MM.1S (cell line): ENCODE results near the gene ATP10B.
A peak's percentile ranks its signal among the peaks of the same experiment; 100 is the strongest.

ENCODE experiments used
- DNase-seq: peaks from one replicate; pipeline ENCODE4 v3.0.0-alpha.2; 2015
- H2AFZ ChIP-seq: fragments of 300-600 bp; sonication (generic); 2 replicates; pipeline ENCODE4 v1.6.0; 2016; ENCODE audit warnings: antibody characterized with exemption, low read length
- H3F3A ChIP-seq: fragments of 300-600 bp; sonication (generic); 2 replicates; pipeline ENCODE4 v1.6.1; 2016; ENCODE audit warnings: mild to moderate bottlenecking, antibody characterized with exemption, low read length, moderate library complexity, mixed read lengths; ENCODE audit not compliant: insufficient read depth
- H3K27ac ChIP-seq: fragments of 300-600 bp; sonication (generic); 2 replicates; pipeline ENCODE4 v1.5.1; 2016; ENCODE audit warnings: mild to moderate bottlenecking, low read length
- H3K27me3 ChIP-seq: fragments of 300-600 bp; sonication (generic); replicated peaks from 2 replicates; pipeline ENCODE4 v1.6.0; 2016; ENCODE audit warnings: low read length; ENCODE audit not compliant: insufficient read depth
- H3K36me3 ChIP-seq: fragments of 300-600 bp; sonication (generic); replicated peaks from 2 replicates; pipeline ENCODE4 v1.6.1; 2016; ENCODE audit warnings: mild to moderate bottlenecking, low read length, mixed read lengths; ENCODE audit not compliant: insufficient read depth
- H3K4me1 ChIP-seq: fragments of 300-600 bp; sonication (generic); 2 replicates; pipeline ENCODE4 v1.6.1; 2016; ENCODE audit warnings: low read length, mixed read lengths
- H3K4me2 ChIP-seq: fragments of 300-600 bp; sonication (generic); 2 replicates; pipeline ENCODE4 v1.6.0; 2016; ENCODE audit warnings: low read depth, low read length
- H3K4me3 ChIP-seq: fragments of 300-600 bp; sonication (generic); 2 replicates; pipeline ENCODE4 v1.5.1; 2016; ENCODE audit warnings: low read length, mixed read lengths
- H3K79me2 ChIP-seq: fragments of 300-600 bp; sonication (generic); 2 replicates; pipeline ENCODE4 v1.6.1; 2016; ENCODE audit warnings: mixed run types, low read length, mixed read lengths
- H3K9ac ChIP-seq: fragments of 300-600 bp; sonication (generic); 2 replicates; pipeline ENCODE4 v1.6.1; 2016; ENCODE audit warnings: low read length, mixed read lengths
- H3K9me2 ChIP-seq: fragments of 300-600 bp; sonication (generic); replicated peaks from 2 replicates; pipeline ENCODE4 v1.6.1; 2016; ENCODE audit warnings: mild to moderate bottlenecking, low read length, mixed read lengths; ENCODE audit not compliant: insufficient read depth
- H3K9me3 ChIP-seq: fragments of 300-600 bp; sonication (generic); replicated peaks from 2 replicates; pipeline ENCODE4 v1.6.1; 2016; ENCODE audit warnings: mild to moderate bottlenecking, low read length, mixed read lengths; ENCODE audit not compliant: insufficient read depth
- H4K20me1 ChIP-seq: fragments of 300-600 bp; sonication (generic); 2 replicates; pipeline ENCODE4 v1.6.1; 2016; ENCODE audit warnings: mild to moderate bottlenecking, low read length, moderate library complexity, mixed read lengths; ENCODE audit not compliant: insufficient read depth
- EZH2 ChIP-seq: fragments of 300-600 bp; sonication (generic); optimal IDR thresholded peaks from 2 replicates; pipeline ENCODE3; 2017; ENCODE audit warnings: low read depth, mild to moderate bottlenecking, antibody characterized with exemption, low read length, mixed read lengths
- EZH2phosphoT487 ChIP-seq: fragments of 300-600 bp; sonication (generic); IDR thresholded peaks from 2 replicates; pipeline ENCODE4 v1.6.1; 2018; ENCODE audit warnings: antibody characterized with exemption, low read length
- TF ChIP-seq, protein P1 (sequence below): fragments of 300-600 bp; sonication (generic); IDR thresholded peaks from 2 replicates; pipeline ENCODE4 v1.5.1; 2016; ENCODE audit warnings: antibody characterized with exemption, low read length, mixed read lengths

The ATP10B gene

DNA sequence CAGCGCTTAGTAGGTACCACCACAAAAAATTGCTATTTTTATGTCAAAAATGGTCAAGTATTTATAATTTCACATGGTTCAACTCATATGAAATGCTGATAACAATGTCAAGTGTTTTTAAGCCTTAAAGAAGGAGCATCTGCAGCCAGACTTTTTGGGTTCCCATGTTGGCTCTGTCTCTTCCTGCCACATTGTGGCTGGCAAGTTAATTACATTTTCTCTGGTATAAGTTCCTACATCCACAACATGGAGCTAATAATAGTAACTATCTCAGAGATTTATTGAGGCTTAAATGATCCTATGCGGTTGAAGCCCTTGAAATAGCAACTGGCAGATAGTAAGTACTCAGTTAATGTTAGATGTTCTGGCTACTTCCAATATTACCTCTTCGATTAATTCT, 5.4 kb downstream of the ATP10B start:
- H3K27me3 ChIP-seq, result no peaks in the 10 kb centered on the region
- H3K79me2 ChIP-seq, result no peaks in the 10 kb centered on the region

DNA sequence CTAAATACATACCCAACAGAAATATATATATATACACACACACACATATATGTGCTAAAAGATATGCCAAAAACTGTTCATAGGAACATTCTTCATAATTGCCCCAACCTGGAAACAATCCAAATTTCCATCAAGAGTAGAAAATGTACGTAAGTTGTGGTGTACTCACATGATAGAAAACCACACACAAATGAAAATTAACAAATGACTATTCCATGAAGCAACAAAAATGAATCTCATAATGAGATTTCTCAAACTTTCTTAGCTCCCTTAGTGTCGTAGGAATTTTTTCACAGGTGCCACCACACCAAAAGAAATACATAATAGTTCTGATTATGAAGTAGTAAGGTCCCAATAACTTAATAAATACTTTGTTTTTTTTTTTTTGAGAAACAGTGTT, 7.8 kb downstream of the ATP10B start:
- Histone ChIP-seq H4K20me1 (no peaks in the 10 kb centered on the region), H3K79me2 (no peaks in the 10 kb centered on the region), H3K4me1 (peaks cover 10% of the 10 kb centered on the region), H3K9me3 (no peaks in the 10 kb centered on the region), H2AFZ (no peak overlapping the region), H3K4me2 (no peak overlapping the region), H3K9ac (no peak overlapping the region), H3F3A (no peaks in the 10 kb centered on the region), H3K4me3 (no peak overlapping the region), H3K27me3 (no peaks in the 10 kb centered on the region), H3K36me3 (no peaks in the 10 kb centered on the region), H3K27ac (no peak overlapping the region), H3K9me2 (no peaks in the 10 kb centered on the region)
- DNase-seq, result no peak
- TF ChIP-seq EZH2 (no peak), EZH2phosphoT487 (no peak)
- TF ChIP-seq, protein P1, sequence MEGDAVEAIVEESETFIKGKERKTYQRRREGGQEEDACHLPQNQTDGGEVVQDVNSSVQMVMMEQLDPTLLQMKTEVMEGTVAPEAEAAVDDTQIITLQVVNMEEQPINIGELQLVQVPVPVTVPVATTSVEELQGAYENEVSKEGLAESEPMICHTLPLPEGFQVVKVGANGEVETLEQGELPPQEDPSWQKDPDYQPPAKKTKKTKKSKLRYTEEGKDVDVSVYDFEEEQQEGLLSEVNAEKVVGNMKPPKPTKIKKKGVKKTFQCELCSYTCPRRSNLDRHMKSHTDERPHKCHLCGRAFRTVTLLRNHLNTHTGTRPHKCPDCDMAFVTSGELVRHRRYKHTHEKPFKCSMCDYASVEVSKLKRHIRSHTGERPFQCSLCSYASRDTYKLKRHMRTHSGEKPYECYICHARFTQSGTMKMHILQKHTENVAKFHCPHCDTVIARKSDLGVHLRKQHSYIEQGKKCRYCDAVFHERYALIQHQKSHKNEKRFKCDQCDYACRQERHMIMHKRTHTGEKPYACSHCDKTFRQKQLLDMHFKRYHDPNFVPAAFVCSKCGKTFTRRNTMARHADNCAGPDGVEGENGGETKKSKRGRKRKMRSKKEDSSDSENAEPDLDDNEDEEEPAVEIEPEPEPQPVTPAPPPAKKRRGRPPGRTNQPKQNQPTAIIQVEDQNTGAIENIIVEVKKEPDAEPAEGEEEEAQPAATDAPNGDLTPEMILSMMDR, result no peak

More for the DNA sequence above, 5.4 kb downstream of the ATP10B start:
- Histone ChIP-seq H3K9me3 (no peaks in the 10 kb centered on the region), H3K27ac (no peak overlapping the region), H3F3A (no peaks in the 10 kb centered on the region), H3K4me3 (no peak overlapping the region), H3K36me3 (no peaks in the 10 kb centered on the region), H3K4me2 (no peak overlapping the region), H3K9me2 (no peaks in the 10 kb centered on the region), H4K20me1 (no peaks in the 10 kb centered on the region), H3K9ac (no peak overlapping the region), H2AFZ (no peak overlapping the region), H3K4me1 (peaks cover 10% of the 10 kb centered on the region)
- TF ChIP-seq EZH2phosphoT487, result no peak
- TF ChIP-seq, protein P1, result no peak
- TF ChIP-seq EZH2, result no peak
- DNase-seq, result no peak

DNA sequence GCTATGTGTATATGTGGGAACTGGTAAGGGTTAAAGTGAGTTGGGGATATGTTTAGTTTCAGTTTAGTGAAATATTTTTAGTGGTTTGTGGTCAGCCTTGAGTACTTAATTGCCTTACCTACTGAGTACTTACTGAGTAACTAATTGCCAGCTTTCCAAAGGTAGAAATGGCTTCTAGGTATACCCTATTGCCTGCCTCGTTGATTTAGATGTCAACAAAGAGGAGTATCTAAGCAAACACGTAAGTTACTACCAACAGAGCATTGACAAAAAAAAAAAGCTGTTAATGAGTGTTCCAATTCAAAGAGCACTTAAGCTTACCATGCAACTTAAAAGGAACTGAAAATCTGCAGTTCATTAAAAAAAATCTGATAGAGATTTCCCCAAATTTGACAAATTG, 8.8 kb downstream of the ATP10B start:
- Histone ChIP-seq H3K4me3 (no peak overlapping the region), H3K36me3 (no peaks in the 10 kb centered on the region), H3K4me1 (peaks cover 10% of the 10 kb centered on the region), H3K9me3 (no peaks in the 10 kb centered on the region), H2AFZ (no peak overlapping the region), H3K9ac (no peak overlapping the region), H3K9me2 (no peaks in the 10 kb centered on the region), H3K4me2 (peak overlapping the region; percentile 69), H3F3A (no peaks in the 10 kb centered on the region), H4K20me1 (no peaks in the 10 kb centered on the region), H3K27me3 (no peaks in the 10 kb centered on the region), H3K27ac (no peak overlapping the region), H3K79me2 (no peaks in the 10 kb centered on the region)
- peak; percentile 73 for DNase-seq
- TF ChIP-seq EZH2phosphoT487 (no peak), EZH2 (no peak)
- TF ChIP-seq, protein P1, result no peak
